IPS-NIHi7 (cell line): ENCODE results near the gene TMC7.

Experiments used
- DNase-seq: peaks from one replicate; pipeline ENCODE4 v3.0.0; 2012; ENCODE audit warnings: mixed read lengths; ENCODE audit errors: extremely low spot score

Gene TMC7

DNA sequence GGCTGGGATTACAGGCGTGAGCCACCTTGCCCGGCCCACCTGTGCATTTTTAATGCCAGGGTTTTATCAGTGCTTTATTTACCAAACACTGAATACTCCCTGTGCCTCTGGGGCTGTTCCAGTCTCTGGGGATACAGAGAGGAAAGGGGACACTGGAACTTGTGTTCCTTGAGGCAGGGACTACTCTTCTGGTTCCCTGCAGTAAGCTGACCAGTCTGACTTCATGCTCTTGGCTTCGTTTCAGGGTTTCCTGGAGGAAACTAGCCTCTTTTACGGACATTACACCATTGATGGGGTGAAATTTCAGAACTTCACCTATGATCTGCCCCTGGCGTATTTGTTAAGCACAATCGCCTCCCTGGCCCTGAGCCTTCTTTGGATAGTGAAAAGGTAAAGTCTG, 46.2 kb downstream of the TMC7 start:
- no peak for DNase-seq

DNA sequence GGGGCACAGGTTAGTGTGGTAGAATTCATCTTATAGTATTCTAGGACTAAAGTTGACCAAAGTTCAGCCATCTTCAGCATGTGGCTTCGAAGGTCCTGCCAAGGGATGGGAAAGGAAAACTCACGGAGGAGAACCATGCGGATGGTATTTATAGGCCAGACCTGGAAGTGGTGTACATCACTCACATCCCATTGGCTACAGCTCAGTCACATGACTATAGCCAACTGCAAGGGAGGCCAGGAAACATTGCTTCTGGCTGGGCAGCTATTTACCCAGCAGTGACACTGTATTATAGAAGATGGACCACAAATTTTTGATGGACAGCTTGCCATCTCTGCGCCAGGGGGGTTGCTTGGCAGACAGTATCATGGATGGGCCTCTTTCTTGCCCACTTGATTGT, 48.0 kb downstream of the TMC7 start:
- DNase-seq = no peak

- DNase-seq = no peak
These were observed 50.0 kb downstream of the TMC7 start for GRCh38 chr16:19033761-19034160.

- DNase-seq = no peak
These were observed 56.7 kb downstream of the TMC7 start for GRCh38 chr16:19040400-19040799.

GRCh38 chr16:19044769-19045168, 61.0 kb downstream of the TMC7 start:
- no peak for DNase-seq

GRCh38 chr16:19046062-19046461, 62.3 kb downstream of the TMC7 start:
- no peak for DNase-seq

- DNase-seq = no peak
These were observed 79.0 kb downstream of the TMC7 start for GRCh38 chr16:19062706-19063105.

DNA sequence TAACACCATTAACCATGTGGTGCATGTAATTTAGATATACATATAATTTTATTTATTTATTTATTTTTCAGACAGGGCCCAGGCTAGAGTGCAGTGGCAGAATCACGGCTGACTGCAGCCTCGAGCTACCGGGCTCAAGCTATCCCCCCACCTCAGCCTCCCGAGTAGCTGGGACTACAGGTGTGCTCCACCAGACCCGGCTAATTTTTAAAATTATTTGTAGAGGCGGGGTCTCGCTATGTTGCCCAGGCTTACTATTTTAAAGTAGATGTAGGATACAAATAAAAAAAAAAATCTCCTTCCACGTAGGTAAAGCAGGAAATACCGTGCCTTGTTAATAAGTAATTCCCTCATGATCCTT, 83.2 kb downstream of the TMC7 start:
- DNase-seq = no peak

DNA sequence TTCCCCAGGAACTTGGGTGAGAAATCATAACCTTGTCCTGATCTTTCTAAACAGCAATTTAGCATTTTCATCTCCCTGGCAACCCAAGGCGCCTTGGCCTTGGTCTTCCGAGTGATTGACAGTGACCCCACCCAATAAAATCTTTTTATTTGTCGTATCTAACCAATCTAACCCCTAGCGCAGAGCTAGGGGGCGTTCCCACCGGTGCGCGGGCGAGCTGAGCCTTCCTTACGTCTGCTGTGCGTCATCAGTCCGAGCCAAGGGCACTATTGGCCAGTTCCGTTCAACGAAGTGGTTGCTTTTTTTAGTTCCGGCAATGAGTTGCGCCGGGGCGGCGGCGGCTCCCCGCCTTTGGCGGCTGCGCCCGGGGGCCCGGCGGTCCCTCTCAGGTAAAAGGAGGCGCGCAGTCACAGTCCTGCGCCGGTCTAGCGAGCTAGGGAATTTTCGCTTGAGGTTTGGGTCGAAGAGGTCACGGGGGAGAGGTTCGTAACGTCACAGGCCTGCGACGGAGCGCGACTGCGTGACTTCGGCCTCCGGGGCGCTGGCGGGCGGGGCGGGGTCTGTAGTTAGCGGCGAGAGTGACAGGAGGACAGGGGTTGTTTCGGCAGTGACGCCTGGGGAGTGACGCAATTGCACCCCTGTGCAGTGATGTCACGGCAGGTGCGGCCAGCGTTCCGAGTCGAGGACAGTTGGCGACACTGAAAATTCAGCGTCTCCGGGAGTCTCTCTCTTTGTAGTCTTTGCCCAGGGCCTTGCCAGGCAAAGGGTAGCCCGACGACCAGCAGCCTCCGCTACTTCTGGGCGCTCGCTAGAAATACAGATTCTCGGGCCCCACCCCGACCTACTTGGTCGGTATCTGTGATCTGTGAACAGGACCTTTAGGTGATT, 83.9 kb downstream of the TMC7 start, which contains the start of gene COQ7:
COQ7 (plus strand) TSS at position 266 of the 888 bp plus-strand sequence; CDS start at position 317, 51 bp downstream.
- DNase-seq = peak; percentile 98

GRCh38 chr16:19068237-19068815, 84.6 kb downstream of the TMC7 start:
- no peak for DNase-seq

GRCh38 chr16:19071811-19072777, 88.4 kb downstream of the TMC7 start:
- DNase-seq = peak; percentile 60

- DNase-seq = no peak
These were observed 89.6 kb downstream of the TMC7 start for GRCh38 chr16:19073344-19073743.

GRCh38 chr16:19073863-19074262, 90.1 kb downstream of the TMC7 start:
- no peak for DNase-seq

- DNase-seq = no peak
These were observed 91.8 kb downstream of the TMC7 start for GRCh38 chr16:19075511-19075910.

DNA sequence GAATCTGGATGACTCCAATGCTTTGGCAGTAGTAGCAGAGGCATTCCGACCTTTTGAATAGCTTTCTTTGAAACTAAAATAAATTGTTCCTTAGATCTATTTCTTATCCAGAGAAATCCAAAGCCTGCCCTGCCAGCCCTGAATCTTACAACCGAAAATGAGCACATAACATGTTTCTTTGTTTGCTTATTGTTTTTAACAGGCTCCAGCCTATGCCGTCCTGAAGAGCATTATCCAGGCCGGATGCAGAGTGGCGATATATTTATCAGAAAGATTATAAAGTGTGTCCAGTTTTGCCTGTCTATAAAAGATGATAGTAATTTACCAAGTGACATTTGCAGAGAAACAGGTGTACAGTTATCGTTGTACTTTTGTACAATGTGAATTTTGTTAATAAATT, 94.1 kb downstream of the TMC7 start:
- DNase-seq = no peak

- DNase-seq = no peak
These were observed 99.9 kb downstream of the TMC7 start for GRCh38 chr16:19083670-19084069.

DNA sequence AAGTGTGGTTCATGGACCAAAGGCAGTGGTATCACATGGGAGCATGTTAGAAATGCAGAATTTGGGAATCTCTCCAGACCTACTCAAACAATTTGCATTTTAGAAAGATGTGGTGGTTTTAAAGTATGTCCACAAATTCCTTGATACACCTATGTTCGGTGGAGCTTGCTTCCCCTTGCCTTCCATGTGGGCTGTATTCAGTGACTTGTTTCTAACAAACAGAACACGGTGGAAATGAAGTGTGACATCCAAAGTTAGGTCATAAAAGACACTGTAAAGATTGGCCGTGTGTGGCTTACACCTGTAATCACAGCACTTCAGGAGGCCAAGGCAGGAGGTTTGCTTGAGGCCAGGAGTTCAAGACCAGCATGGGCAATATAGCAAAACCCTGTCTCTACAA, 100.4 kb downstream of the TMC7 start:
- no peak for DNase-seq

DNA sequence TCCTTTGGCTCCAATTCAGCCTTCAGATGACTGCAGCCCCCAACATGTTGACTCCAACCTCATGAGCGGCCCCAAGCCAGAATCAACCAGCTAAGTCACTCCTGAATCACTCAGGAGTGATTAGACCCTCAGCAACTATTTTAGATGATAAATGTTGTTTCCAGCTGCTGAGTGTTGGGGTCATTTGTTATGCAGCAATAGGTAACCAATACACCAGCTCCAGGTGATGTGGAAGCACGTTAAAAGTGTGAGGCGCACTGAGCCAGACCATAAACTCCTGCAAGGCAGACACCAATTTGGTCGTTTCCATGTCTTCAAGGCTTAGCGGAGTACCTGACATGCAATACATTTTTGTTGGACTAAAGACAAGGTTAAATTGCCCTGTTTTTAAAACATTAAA, 101.1 kb downstream of the TMC7 start:
- DNase-seq = no peak

- no peak for DNase-seq
These were observed 102.0 kb downstream of the TMC7 start for GRCh38 chr16:19085679-19086200.

DNA sequence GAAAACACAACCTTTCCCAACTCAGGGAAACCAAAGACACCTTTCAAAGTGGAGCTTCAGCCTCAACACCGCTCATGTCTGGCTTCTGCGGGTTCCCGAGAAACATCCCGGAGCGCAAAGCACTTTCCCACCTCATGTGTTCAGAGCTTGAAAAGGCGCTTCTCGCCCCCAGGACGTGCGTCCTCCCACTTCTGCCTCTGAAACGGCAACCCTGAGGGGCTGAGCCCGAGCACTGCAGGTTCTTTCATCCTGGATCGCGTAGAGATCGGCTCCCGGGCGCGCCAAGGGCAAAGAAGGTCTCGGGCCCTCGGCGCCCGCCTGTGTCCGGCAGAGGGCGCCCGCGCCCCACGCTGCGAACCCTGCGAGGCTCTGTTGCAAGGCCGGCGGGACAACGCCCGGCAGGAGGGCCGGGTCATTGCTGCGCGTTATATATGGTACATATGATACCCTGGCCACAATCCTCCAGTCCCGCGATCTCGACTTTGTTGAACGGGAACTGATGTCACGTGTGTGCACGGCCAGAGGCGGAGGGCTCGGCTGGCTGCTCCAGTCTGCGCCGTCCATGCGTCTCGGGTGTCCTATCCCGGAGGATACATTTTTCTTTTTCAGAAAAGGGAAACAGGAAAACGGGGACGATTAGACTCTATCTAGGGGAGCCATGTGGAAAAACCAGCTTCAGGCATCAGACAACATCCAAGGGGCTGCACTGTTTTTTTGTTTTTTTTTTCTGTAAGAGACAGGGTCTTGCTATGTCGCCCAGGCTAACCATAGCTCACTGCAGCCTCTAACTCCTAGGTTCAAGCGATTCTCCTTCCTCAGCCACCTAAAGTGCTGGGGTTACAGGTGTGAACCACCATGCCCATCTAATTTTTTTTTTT, 102.8 kb downstream of the TMC7 start:
- peak; percentile 90 for DNase-seq

- DNase-seq = no peak
These were observed 104.7 kb downstream of the TMC7 start for GRCh38 chr16:19088341-19088916.
